ENCODE measurements around the gene DNM1. TPM values are rescaled to one million over a fixed set of nuclear protein-coding genes. Genes with fewer than 3 reads are reported as not detected.

Gene DNM1
- total and polyA plus RNA-seq, 2 donors (not counting 3 experiments of a cell fraction or from before 2014, with no cell fraction given): 0.59 to 2.9 TPM

- no peak overlapping the region for H3K9ac ChIP-seq (replicated peaks; ENCODE audit: extremely low read depth, insufficient read depth, low read length)
- H3K27ac ChIP-seq (ENCODE audit: insufficient read depth, low read depth, low read length): no peak overlapping the region
- H3K36me3 ChIP-seq (ENCODE audit: control insufficient read depth in 2 of 2, extremely low read depth in 1 of 2, insufficient read depth in 2 of 2, low read length in 2 of 2): no peaks in the 10 kb centered on the region
- BruUV-seq (replicated peaks): no TSS peak
- H4K20me1 ChIP-seq (replicated peaks; ENCODE audit: control insufficient read depth, extremely low read depth, insufficient read depth, low read length): no peaks in the 10 kb centered on the region
- FAIRE-seq (no peak), DNase-seq (ENCODE audit: low read depth, low spot score) (no peak)
- no peak overlapping the region for H3K4me2 ChIP-seq (ENCODE audit: insufficient read depth, low read length)
- ChIA-PET POLR2A (interaction anchor here (0.7 kb wide), 1 partner anchor 13 kb away, joined by 4 read pairs; no protein-coding TSS in a partner anchor), CTCF (interaction anchor here (1.5 kb wide), 1 partner anchor 105 kb away, joined by 5 read pairs; no protein-coding TSS in a partner anchor)
- H2AFZ ChIP-seq (ENCODE audit: low read depth, low read length): no peak overlapping the region
- no peak overlapping the region for H3K4me3 ChIP-seq (replicated peaks in 1 of 3; ENCODE audit: insufficient read depth in 1 of 3, low read depth in 1 of 3, low read length in 3 of 3)
- H3K79me2 ChIP-seq (ENCODE audit: control insufficient read depth, insufficient read depth, low read length): no peaks in the 10 kb centered on the region
- intact Hi-C loops (cut with micrococcal nuclease): no loop called here
- no peaks in the 10 kb centered on the region for H3K9me3 ChIP-seq (replicated peaks; ENCODE audit: control insufficient read depth, insufficient read depth, low read length)
- no peaks in the 10 kb centered on the region for H3K9me1 ChIP-seq (replicated peaks; ENCODE audit: control insufficient read depth, extremely low read depth, insufficient read depth, low read length)
- no peak for TF ChIP-seq CTCF (IDR thresholded peaks at IDR 0.05; ENCODE audit: extremely low read depth in 1 of 2, insufficient read depth in 1 of 2, low read depth in 1 of 2, low read length in 2 of 2)
- TF ChIP-seq POLR2AphosphoS5 (IDR thresholded peaks at IDR 0.05; ENCODE audit: insufficient read depth, low read depth, low read length): no peak
- TF ChIP-seq EZH2 (IDR thresholded peaks at IDR 0.05; ENCODE audit: borderline replicate concordance, low read depth, low read length, severe bottlenecking): no peak
- no peak for TF ChIP-seq MAX (IDR thresholded peaks at IDR 0.05; ENCODE audit: insufficient read depth, insufficient read length)
- no peak for TF ChIP-seq FOS (IDR thresholded peaks at IDR 0.05; ENCODE audit: borderline replicate concordance, insufficient read depth, low read length)
- no peak for TF ChIP-seq MYC (IDR thresholded peaks at IDR 0.05; ENCODE audit: low read depth, low read length)
- no peak for TF ChIP-seq JUN (IDR thresholded peaks at IDR 0.05; ENCODE audit: borderline replicate concordance, insufficient read depth, insufficient read length, low read depth)
- TF ChIP-seq POLR2A (IDR thresholded peaks at IDR 0.05; ENCODE audit: low read depth, low read length): no peak
- TF ChIP-seq GATA2 (IDR thresholded peaks at IDR 0.05; ENCODE audit: insufficient read depth, insufficient read length, low read depth, low read length): no peak
- H3K4me1 ChIP-seq (ENCODE audit: control insufficient read depth, extremely low read depth, insufficient read depth, low read length): no peaks in the 10 kb centered on the region
- no peaks in the 10 kb centered on the region for H3K27me3 ChIP-seq (ENCODE audit: control insufficient read depth in 2 of 2, insufficient read depth in 2 of 2, low read length in 2 of 2)
- dilution Hi-C loops (cut with MboI; ENCODE audit: extremely low pct_ligation_motif_present, low sequenced_read_pairs): no loop called here
Measured at GRCh38 chr9:128222880-128223670, 19.9 kb downstream of the DNM1 start.
